ENCODE results near the gene MESP1.

Gene MESP1

DNA sequence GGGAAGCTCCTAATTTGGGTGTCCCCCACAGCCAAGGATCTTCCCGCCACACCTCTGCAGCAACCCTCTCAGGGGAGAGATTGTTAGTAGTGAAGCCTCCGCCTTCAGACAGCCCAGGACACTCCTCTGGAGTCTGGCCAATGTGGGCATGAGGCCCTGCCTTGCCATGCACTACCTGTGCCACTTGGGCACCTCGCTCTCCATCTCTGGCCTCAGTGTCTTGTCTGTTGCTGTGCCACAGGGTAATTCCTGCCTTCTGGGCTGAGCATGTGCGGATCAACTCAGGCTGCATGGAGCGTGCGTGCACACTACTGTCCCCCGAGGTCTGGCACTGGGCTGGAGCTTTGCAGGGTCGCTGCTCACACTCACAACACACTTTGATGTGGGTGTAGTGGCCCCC is 7.9 kb upstream of the MESP1 start:
- DNase-seq (ENCODE audit: low read depth in 2 of 2): no peak

DNA sequence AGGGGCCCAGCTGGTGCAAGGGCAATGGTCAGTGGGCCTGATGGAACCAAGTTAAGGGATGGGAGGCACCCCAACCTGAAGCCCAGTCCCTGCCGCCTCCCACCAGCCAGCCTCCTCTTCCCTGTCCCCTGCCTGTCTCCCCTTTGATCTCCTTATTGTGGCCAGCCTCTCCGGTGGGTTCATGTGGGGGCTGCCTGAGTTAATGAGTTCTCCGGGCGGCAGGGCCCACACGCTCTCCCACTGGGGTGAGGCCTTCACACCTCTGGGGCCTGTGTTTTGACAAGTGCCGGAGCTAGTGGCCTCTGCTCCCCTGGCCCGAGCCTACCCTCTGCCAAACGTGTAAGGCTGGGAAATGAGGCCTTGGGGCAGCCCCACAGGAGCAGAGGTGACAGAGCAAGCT is 7.2 kb upstream of the MESP1 start:
- no peak for DNase-seq (ENCODE audit: low read depth in 2 of 2)

GRCh38 chr15:89756897-89757296 is 5.8 kb upstream of the MESP1 start:
- DNase-seq (ENCODE audit: low read depth in 2 of 2): no peak

DNA sequence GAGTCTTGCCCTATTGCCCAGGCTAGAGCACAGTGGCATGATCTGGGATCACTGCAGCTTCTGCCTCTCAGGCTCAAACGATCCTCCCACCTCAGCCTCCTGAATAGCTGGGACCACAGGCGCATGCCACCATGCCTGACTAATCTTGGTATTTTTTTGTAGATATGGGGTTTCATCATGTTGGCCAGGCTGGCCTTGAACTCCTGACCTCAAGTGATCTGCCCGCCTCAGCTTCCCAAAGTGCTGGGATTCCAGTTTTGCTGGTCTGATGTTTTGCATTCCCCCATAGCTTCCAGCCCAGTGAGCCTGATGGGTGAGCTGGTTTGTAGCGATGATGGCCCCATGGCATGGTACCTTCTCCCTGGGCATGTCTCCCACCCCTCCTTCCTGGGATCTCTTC is 4.7 kb upstream of the MESP1 start:
- no peak for DNase-seq (ENCODE audit: low read depth in 2 of 2)

- DNase-seq (ENCODE audit: low read depth in 2 of 2): no peak
These were observed 3.5 kb upstream of the MESP1 start for GRCh38 chr15:89754361-89755154.

DNA sequence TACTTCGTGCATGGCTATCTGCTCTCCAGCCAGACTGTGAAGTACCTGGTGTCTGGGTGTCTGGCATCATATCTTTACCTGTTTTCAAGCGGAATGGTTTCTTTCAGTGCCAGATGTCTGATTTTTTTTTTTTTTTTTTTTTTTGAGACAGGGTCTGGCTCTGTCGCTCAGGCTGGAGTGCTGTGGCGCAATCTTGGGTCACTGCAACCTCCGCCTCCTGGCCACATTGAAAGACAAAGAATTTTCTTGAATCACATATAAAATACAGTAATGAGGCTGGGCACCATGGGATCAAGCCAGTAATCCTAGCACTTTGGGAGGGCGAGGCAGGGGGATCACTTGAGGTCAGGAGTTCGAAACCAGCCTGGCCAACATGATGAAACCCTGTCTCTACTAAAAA is 2.8 kb upstream of the MESP1 start:
- no peak for DNase-seq (ENCODE audit: low read depth in 2 of 2)

- no peak for DNase-seq (ENCODE audit: low read depth in 2 of 2)
These were observed 699 bp upstream of the MESP1 start for GRCh38 chr15:89751748-89752147.

DNA sequence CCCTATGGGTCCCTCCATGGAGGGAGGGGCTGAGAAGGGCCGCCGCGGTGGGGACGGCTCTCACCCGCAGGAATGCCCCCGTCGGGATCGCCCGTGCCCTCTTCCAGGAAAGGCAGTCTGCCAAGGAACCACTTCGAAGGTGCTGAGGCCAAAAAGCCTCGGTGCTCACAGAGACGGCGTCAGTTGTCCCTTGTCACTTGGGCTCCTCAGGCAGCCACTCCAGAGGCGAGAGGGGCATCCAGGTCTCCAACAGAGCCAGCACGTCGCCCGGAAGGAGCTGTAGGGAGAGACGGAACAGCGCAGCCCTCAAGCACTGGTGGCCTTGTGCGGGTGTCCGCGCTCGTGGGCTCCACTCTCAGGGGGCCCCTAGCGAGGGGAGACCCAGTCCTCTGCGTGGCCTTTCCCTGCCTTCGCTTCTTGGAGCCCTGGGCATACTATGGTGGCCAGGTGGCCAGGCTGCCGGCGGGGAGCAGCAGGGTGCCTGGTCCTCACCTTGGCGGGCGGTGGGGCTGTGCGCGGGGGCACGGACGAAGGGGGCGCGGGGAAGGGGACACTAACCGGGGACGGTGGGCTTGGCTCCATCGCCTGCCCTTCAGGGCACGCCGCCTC is 994 bp downstream of the MESP1 start:
- no peak for DNase-seq (ENCODE audit: low read depth in 2 of 2)

DNA sequence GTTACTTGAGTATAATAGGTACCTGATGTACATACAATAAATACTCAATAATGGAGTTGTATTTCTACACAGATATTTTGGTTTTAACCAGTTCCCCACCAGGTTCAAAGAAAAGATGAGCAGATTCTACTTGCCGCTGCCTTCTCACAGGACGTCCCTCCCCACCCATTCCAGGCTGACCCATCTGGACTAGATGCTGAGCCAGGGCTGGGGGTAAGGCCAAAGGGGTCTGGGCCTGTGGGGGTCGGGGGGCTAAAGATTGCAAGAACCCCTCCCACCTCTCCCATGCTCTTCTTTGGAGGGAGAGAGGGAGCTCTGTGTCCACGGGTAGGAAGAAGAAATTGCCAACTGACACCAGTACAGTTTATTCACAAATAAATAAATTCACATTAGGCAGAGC is 1.5 kb downstream of the MESP1 start:
- DNase-seq (ENCODE audit: low read depth in 2 of 2): no peak

- no peak for DNase-seq (ENCODE audit: low read depth in 2 of 2)
These were observed 2.0 kb downstream of the MESP1 start for GRCh38 chr15:89749054-89749453.

GRCh38 chr15:89747708-89748682 is 3.1 kb downstream of the MESP1 start:
- no peak for DNase-seq (ENCODE audit: low read depth in 2 of 2)

- no peak for DNase-seq (ENCODE audit: low read depth in 2 of 2)
These were observed 4.7 kb downstream of the MESP1 start for GRCh38 chr15:89746386-89746780.

DNA sequence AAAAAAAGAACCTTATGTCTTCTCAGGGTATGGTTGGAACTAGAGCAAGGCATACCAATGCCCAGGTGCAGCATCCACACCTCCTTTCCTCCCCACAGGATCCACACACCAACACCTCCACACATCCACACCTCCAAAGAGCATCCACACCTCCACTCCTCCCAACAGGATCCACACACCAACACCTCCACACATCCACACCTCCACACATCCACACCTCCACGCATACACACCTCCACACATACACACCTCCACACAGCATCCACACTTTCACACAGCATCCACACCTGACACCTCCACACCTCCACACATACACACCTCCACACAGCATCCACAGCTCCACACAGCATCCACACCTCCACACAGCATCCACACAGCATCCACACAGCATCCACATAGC is 5.3 kb downstream of the MESP1 start:
- no peak for DNase-seq (ENCODE audit: low read depth in 2 of 2)

- no peak for DNase-seq (ENCODE audit: low read depth in 2 of 2)
These were observed 5.9 kb downstream of the MESP1 start for GRCh38 chr15:89745131-89745530.

DNA sequence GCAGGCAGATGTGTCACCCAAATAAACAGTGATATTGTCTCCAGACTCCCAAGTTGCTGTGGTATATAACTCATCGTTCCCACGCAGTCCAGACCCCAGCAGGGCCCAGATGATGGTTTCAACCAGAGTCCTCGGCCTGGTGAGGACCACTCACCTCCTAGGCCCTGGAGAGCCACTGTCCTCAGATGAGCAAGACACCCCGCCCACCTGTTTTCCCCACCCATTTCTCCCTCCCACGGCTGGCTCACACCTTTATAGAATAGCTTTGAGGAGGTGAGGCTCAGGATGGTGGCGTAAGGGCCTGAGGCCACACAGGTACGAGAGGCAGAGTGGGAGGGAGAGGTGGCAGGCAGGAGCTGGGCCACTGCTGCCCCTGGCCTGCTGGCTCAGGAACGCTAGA is 7.5 kb downstream of the MESP1 start:
- DNase-seq (ENCODE audit: low read depth in 2 of 2): no peak

DNA sequence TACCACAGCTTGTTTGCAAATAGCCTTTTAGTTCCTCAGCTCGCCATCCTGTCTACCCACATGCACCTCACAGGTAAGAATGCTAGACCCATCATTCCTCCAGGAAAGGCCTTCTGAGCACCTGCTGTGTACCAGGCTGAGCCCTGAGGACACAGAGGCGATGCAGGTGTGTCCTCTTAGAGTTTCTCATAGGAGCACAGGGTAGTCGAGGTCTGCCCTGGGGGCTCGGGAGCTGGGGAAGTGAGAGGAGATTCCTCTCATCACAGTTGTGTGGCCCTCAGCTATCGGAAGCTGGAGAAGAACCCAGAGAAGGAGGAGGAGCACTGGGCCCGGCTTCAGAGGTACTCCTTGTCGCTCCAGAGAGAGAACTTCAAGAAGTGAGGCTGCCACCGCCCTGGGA is 8.0 kb downstream of the MESP1 start:
- DNase-seq (ENCODE audit: low read depth in 2 of 2): no peak

GRCh38 chr15:89740137-89740536 is 10.9 kb downstream of the MESP1 start:
- DNase-seq (ENCODE audit: low read depth in 2 of 2): peak in 1 of 2 donors; percentile 53

- no peak for DNase-seq (ENCODE audit: low read depth in 2 of 2)
These were observed 15.3 kb downstream of the MESP1 start for GRCh38 chr15:89735773-89736172.

GRCh38 chr15:89732451-89733172 is 18.4 kb downstream of the MESP1 start:
- no peak for DNase-seq (ENCODE audit: low read depth in 2 of 2)

GRCh38 chr15:89731275-89731674 is 19.8 kb downstream of the MESP1 start:
- DNase-seq (ENCODE audit: low read depth in 2 of 2): no peak

- no peak for DNase-seq (ENCODE audit: low read depth in 2 of 2)
These were observed 22.8 kb downstream of the MESP1 start for GRCh38 chr15:89728254-89728653.

DNA sequence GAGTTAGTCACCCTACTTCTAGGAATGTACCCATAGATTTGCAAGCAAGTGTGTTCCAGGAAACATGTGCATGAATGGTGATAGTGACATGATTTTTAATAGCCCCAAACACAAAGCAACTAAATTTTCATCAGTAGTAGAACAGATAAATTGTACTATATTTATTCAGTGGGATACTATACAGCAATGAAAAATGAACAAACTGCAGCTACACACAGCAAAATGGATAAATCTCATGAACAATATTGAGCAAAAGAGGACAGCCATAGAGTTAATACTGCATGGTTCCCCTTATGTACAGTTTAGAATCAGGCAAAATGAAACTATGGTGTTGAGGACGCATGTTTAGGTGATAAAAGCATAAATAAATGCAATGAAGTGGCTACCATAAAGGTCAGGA is 26.0 kb downstream of the MESP1 start:
- DNase-seq (ENCODE audit: low read depth in 2 of 2): no peak

Data from stimulated activated CD4-positive, alpha-beta T cell treated with anti-CD3 and anti-CD28 coated beads, Interleukin-1b, Interleukin-23, amount 100 ng/mL, for 4 hours (primary cell).